Activated CD4-positive, alpha-beta T cell treated with anti-CD3 and anti-CD28 coated beads, Interleukin-2, amount 10 ng/mL, durations not matched to agents 7 days and 5 days (primary cell): ENCODE results near the gene RUBCNL. TPM values are rescaled to one million over a fixed set of nuclear protein-coding genes. Genes with fewer than 3 reads are reported as not detected.

Experiments used
- CTCF ChIA-PET: fragments of 350-600 bp; sonication (Branson Sonifier 250); formaldehyde crosslinking; loops from one replicate; lab custom pipeline; 2021; ENCODE audit warnings: antibody characterized with exemption; lab: Charles Lee
- POLR2A ChIA-PET: fragments of 350-600 bp; sonication (Branson Sonifier 250); formaldehyde crosslinking; loops from one replicate; lab custom pipeline; 2021; ENCODE audit warnings: antibody characterized with exemption; lab: Charles Lee
- DNase-seq: peaks from one replicate; pipeline ENCODE4 v3.0.0-alpha.2; 2020
- H3K27ac Mint-ChIP-seq: one replicate; pipeline ENCODE4 v1.8.0; 2021; ENCODE audit warnings: mild to moderate bottlenecking, moderate library complexity, mixed read lengths
- H3K27me3 Mint-ChIP-seq: one replicate; pipeline ENCODE4 v1.8.0; 2021; ENCODE audit warnings: mixed read lengths
- H3K36me3 Mint-ChIP-seq: one replicate; pipeline ENCODE4 v1.8.0; 2021; ENCODE audit warnings: low read depth, mixed read lengths
- H3K4me1 Mint-ChIP-seq: one replicate; pipeline ENCODE4 v1.8.0; 2021; ENCODE audit warnings: mixed read lengths
- H3K4me3 Mint-ChIP-seq: one replicate; pipeline ENCODE4 v1.8.0; 2021; ENCODE audit warnings: mild to moderate bottlenecking, moderate library complexity, mixed read lengths
- H3K9me3 Mint-ChIP-seq: one replicate; pipeline ENCODE4 v1.8.0; 2021; ENCODE audit warnings: mixed read lengths
- total RNA-seq, 2 experiments: library from RNA; stranded (reverse); gene quantifications; one replicate each; pipeline ENCODE4 v1.2.3, GENCODE V29; 2021

Gene RUBCNL
- total RNA-seq, 2 experiments from 2014 or later: not detected

GRCh38 chr13:46345398-46345797 lies 41.7 kb downstream of the RUBCNL start:
- POLR2A ChIA-PET: no interaction called here
- no peak overlapping the region for H3K27ac Mint-ChIP-seq
- no peak overlapping the region for H3K4me3 Mint-ChIP-seq
- H3K9me3 Mint-ChIP-seq: peaks cover 2% of the 10 kb centered on the region
- H3K27me3 Mint-ChIP-seq: no peaks in the 10 kb centered on the region
- H3K4me1 Mint-ChIP-seq: peaks cover 13% of the 10 kb centered on the region
- CTCF ChIA-PET: interaction anchor here (0.7 to 3.0 kb wide), 5 partner anchors 9 to 419 kb away, joined by 3 to 13 read pairs (median 6); no protein-coding TSS in a partner anchor
- no peak for DNase-seq
- peaks cover under 1% of the 10 kb centered on the region for H3K36me3 Mint-ChIP-seq

DNA sequence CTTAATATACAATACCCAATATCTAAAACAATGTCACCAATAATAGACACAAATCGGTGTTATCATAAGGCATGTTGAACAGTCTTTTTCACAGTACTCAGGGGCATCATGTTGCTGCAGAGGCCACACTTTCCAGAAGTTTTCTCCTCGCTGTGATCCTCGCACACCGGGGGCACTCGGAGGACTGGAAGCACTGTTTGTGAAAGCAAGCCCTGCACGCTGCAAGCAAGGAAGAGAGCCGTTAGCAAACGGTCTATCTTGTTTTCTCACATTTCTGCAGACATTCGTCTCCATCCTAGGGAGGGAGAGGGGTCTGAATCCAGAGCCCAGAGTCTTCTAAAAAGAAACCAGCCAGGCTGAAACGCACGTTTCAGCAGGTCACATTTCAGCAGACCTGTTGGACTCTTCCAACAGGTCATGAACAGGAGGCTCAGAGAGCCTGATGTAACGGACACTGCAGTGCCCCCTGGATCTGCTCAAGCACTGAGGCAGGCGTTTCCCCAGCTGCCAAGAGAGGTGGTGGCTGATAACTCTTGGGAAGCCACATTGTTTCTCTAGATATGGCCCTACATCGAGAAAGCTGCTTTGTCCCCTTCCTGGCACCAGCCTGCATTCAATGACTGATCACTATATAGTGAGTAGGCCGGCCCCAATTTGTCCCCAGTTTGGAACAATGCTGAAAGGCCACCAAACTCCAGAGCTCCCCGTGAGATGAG lies 43.6 kb downstream of the RUBCNL start:
- Mint-ChIP-seq H3K4me3 (no peak overlapping the region), H3K4me1 (peaks cover 23% of the 10 kb centered on the region), H3K9me3 (peaks cover 4% of the 10 kb centered on the region), H3K36me3 (peaks cover 3% of the 10 kb centered on the region), H3K27ac (no peak overlapping the region), H3K27me3 (no peaks in the 10 kb centered on the region)
- no peak for DNase-seq
- CTCF ChIA-PET: interaction anchor here (1.8 to 3.0 kb wide), 3 partner anchors 11 to 28 kb away, joined by 4 to 13 read pairs (median 8); no protein-coding TSS in a partner anchor
- POLR2A ChIA-PET: no interaction called here

DNA sequence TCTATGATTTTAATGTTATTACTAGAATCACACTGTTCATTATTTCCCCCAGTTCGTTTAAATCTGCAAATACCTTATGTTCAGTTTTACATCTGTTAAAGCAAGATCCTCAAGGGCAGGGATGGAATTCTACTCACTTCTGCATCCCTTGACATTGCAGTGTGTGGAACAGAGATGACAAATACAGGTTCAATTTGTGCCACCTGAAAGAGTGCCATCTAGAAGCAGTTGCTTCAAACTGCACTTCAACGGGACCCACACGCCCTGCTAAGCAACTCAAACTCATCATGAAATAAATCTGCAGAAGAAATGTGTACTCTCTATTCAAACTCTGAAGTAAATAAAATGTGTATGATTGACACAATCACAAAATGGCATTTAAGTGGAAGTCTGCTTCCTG lies 44.5 kb downstream of the RUBCNL start:
- Mint-ChIP-seq H3K36me3 (peaks cover 3% of the 10 kb centered on the region), H3K4me3 (no peak overlapping the region), H3K27ac (no peak overlapping the region), H3K9me3 (peaks cover 4% of the 10 kb centered on the region), H3K4me1 (peaks cover 23% of the 10 kb centered on the region), H3K27me3 (no peaks in the 10 kb centered on the region)
- ChIA-PET CTCF (interaction anchor here (1.8 kb wide), 1 partner anchor 28 kb away, joined by 4 read pairs; no protein-coding TSS in a partner anchor), POLR2A (no interaction called here)
- DNase-seq: no peak

GRCh38 chr13:46341112-46341711 lies 45.8 kb downstream of the RUBCNL start:
- Mint-ChIP-seq H3K36me3 (peaks cover 4% of the 10 kb centered on the region), H3K9me3 (peaks cover 9% of the 10 kb centered on the region), H3K4me1 (peaks cover 23% of the 10 kb centered on the region), H3K27me3 (no peaks in the 10 kb centered on the region), H3K4me3 (no peak overlapping the region), H3K27ac (peak overlapping the region; percentile 17)
- POLR2A ChIA-PET: no interaction called here
- CTCF ChIA-PET: interaction anchor here (1.4 kb wide), 1 partner anchor 14 kb away, joined by 3 read pairs; no protein-coding TSS in a partner anchor
- no peak for DNase-seq

GRCh38 chr13:46340631-46341111 lies 46.4 kb downstream of the RUBCNL start:
- ChIA-PET POLR2A (no interaction called here), CTCF (interaction anchor here (1.4 kb wide), 1 partner anchor 14 kb away, joined by 3 read pairs; no protein-coding TSS in a partner anchor)
- Mint-ChIP-seq H3K27me3 (no peaks in the 10 kb centered on the region), H3K27ac (peak overlapping the region; percentile 17), H3K36me3 (peaks cover 4% of the 10 kb centered on the region), H3K4me3 (no peak overlapping the region), H3K9me3 (peaks cover 9% of the 10 kb centered on the region), H3K4me1 (peaks cover 23% of the 10 kb centered on the region)
- DNase-seq: no peak

DNA sequence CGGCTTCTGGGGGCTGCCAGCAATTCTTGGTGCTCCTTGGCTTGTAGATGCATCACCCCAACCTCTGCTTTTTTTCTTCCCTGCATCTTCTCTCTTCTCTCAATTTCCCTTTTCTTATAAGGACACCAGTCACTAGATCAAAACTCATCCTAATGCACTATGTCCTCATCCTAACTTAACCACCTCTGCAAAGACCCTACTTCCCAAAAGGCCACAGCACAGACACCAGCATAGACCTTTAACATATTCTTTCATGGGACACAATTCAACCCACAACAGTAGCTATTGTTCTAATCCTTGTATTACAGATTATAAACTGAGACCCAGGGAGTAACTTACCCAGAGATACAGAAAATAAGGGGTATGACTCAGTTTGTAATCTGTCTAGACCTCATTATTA lies 47.0 kb downstream of the RUBCNL start:
- ChIA-PET CTCF (interaction anchor here (1.4 kb wide), 1 partner anchor 15 kb away, joined by 3 read pairs; no protein-coding TSS in a partner anchor), POLR2A (no interaction called here)
- no peak overlapping the region for H3K4me3 Mint-ChIP-seq
- peaks cover 4% of the 10 kb centered on the region for H3K36me3 Mint-ChIP-seq
- no peak for DNase-seq
- H3K27ac Mint-ChIP-seq: no peak overlapping the region
- peaks cover 9% of the 10 kb centered on the region for H3K9me3 Mint-ChIP-seq
- peaks cover 23% of the 10 kb centered on the region for H3K4me1 Mint-ChIP-seq
- no peaks in the 10 kb centered on the region for H3K27me3 Mint-ChIP-seq

- Mint-ChIP-seq H3K27ac (no peak overlapping the region), H3K4me3 (no peak overlapping the region), H3K9me3 (peaks cover 9% of the 10 kb centered on the region), H3K27me3 (no peaks in the 10 kb centered on the region), H3K4me1 (peaks cover 30% of the 10 kb centered on the region), H3K36me3 (peaks cover 4% of the 10 kb centered on the region)
- ChIA-PET CTCF (no interaction called here), POLR2A (interaction anchor here (0.6 kb wide), 1 partner anchor 524 kb away, joined by 4 read pairs; no protein-coding TSS in a partner anchor)
- DNase-seq: no peak
Measured at GRCh38 chr13:46339035-46339666, 47.9 kb downstream of the RUBCNL start.

DNA sequence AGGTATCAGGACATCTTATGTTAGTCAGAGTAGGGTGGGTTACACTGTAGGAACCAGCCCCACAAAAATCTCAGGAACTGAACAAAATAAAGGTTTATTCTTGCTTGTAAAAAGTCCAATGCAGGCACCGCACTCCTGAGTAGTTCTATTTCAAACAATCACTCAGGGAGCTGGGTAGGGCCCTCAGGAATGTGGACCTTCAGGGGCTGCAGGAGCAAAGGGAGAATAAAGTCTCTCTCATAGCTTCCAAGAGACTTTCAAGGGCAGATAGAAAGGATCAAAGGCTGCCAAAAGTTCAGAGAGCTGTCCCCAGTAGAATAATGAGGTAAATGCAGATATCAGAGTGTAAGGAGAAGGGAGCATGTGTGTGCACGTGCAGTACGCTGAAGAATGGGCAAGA lies 49.4 kb downstream of the RUBCNL start:
- CTCF ChIA-PET: no interaction called here
- peaks cover 44% of the 10 kb centered on the region for H3K4me1 Mint-ChIP-seq
- H3K36me3 Mint-ChIP-seq: peaks cover 4% of the 10 kb centered on the region
- H3K27me3 Mint-ChIP-seq: no peaks in the 10 kb centered on the region
- peaks cover 9% of the 10 kb centered on the region for H3K9me3 Mint-ChIP-seq
- DNase-seq: no peak
- H3K27ac Mint-ChIP-seq: no peak overlapping the region
- POLR2A ChIA-PET: no interaction called here
- H3K4me3 Mint-ChIP-seq: no peak overlapping the region

- CTCF ChIA-PET: interaction anchor here (0.6 to 3.4 kb wide), 7 partner anchors 9 to 768 kb away, joined by 3 to 13 read pairs (median 3); no protein-coding TSS in a partner anchor
- DNase-seq: no peak
- Mint-ChIP-seq H3K9me3 (peaks cover 4% of the 10 kb centered on the region), H3K36me3 (peaks cover 4% of the 10 kb centered on the region), H3K27me3 (no peaks in the 10 kb centered on the region), H3K4me3 (no peak overlapping the region), H3K27ac (no peak overlapping the region), H3K4me1 (peaks cover 39% of the 10 kb centered on the region)
- POLR2A ChIA-PET: no interaction called here
Measured at GRCh38 chr13:46334035-46334822, 52.8 kb downstream of the RUBCNL start.

- no peak for DNase-seq
- H3K9me3 Mint-ChIP-seq: peaks cover 4% of the 10 kb centered on the region
- H3K4me1 Mint-ChIP-seq: peaks cover 35% of the 10 kb centered on the region
- no peak overlapping the region for H3K4me3 Mint-ChIP-seq
- H3K27me3 Mint-ChIP-seq: no peaks in the 10 kb centered on the region
- H3K27ac Mint-ChIP-seq: no peak overlapping the region
- POLR2A ChIA-PET: interaction anchor here (0.5 kb wide), 1 partner anchor 277 kb away, joined by 3 read pairs; no protein-coding TSS in a partner anchor
- CTCF ChIA-PET: interaction anchor here (0.6 to 3.4 kb wide), 4 partner anchors 11 to 219 kb away, joined by 3 to 13 read pairs (median 6); no protein-coding TSS in a partner anchor
- peaks cover 4% of the 10 kb centered on the region for H3K36me3 Mint-ChIP-seq
Measured at GRCh38 chr13:46332772-46333171, 54.3 kb downstream of the RUBCNL start.

DNA sequence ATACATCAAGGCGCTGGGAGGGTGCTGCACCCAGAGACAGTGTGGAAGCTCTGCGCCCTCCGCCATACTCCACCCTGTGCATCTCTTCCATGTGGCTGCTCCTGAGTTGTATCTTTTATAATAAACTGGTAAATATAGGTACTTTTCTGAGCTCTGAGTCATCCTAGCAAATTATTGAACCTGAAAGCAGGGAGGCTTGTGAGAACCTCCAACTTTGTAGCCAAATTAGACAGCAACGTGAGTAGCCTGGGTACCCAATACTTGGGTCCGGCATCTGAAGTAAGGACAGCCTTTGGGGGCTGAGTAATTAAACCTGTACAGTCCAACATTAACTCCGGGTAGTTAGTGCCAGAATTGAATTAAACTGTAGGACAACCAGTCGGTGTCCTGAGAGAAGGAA lies 57.4 kb downstream of the RUBCNL start:
- POLR2A ChIA-PET: no interaction called here
- CTCF ChIA-PET: interaction anchor here (0.5 to 1.4 kb wide), 4 partner anchors 15 to 272 kb away, joined by 3 to 4 read pairs (median 3); no protein-coding TSS in a partner anchor
- DNase-seq: no peak
- Mint-ChIP-seq H3K4me1 (peaks cover 33% of the 10 kb centered on the region), H3K27ac (no peak overlapping the region), H3K9me3 (no peaks in the 10 kb centered on the region), H3K27me3 (no peaks in the 10 kb centered on the region), H3K36me3 (peaks cover 2% of the 10 kb centered on the region), H3K4me3 (no peak overlapping the region)

DNA sequence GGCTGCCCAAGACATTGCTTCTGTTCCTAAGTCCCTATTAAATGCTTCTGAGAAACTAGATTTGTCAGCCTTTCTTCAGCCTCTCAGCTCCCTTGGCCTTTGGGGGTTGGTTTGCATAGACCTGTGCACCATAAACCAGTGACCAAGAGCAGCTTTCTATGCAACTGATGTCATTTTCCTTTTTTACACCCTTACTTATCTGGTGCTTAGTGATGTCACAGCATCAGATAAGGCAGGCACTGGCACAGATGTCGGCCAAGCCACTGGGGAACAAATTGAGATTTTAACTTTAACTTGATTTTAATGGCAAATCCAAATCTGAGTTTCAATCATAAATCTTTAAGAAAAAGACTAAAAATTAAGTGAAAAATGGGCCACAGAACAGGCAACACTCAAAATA lies 59.8 kb downstream of the RUBCNL start:
- H3K27ac Mint-ChIP-seq: no peak overlapping the region
- H3K9me3 Mint-ChIP-seq: no peaks in the 10 kb centered on the region
- ChIA-PET CTCF (interaction anchor here (1.3 kb wide), 1 partner anchor 9 kb away, joined by 3 read pairs; no protein-coding TSS in a partner anchor), POLR2A (no interaction called here)
- H3K36me3 Mint-ChIP-seq: no peaks in the 10 kb centered on the region
- peaks cover 12% of the 10 kb centered on the region for H3K4me1 Mint-ChIP-seq
- no peak overlapping the region for H3K4me3 Mint-ChIP-seq
- H3K27me3 Mint-ChIP-seq: no peaks in the 10 kb centered on the region
- DNase-seq: no peak
